Right atrium auricular region (tissue), 2 donors: ENCODE measurements around the gene SUCLA2. TPM values are rescaled to one million over a fixed set of nuclear protein-coding genes. Genes with fewer than 3 reads are reported as not detected.
"Not testable (repeated sequence)": the region's sequence is repeated elsewhere in the genome, so short reads cannot be mapped to it uniquely, and the experiment has no call there.

ENCODE experiments used
- DNase-seq: peaks from one replicate; pipeline ENCODE4 v3.0.0-alpha.2; 2019; ENCODE audit warnings: low spot score
- H3K27ac ChIP-seq, 2 donors: fragments of 200-600 bp; sonication (generic); 1 replicate in 1 of 2; 2 replicates in 1 of 2; pipeline ENCODE4 v1.5.1; 2016 to 2019
- H3K27me3 ChIP-seq, 2 donors: fragments of 200-600 bp; sonication (generic); one replicate each; pipeline versions ENCODE4 v1.5.1 to v1.6.0; 2017 to 2019
- H3K36me3 ChIP-seq: fragments of 200-600 bp; sonication (generic); one replicate; pipeline ENCODE4 v1.5.1; 2016
- H3K4me1 ChIP-seq, 2 donors: fragments of 200-600 bp; sonication (generic); one replicate each; pipeline versions ENCODE4 v1.5.1 to v1.6.0; 2017 to 2019
- H3K4me3 ChIP-seq, 2 donors: fragments of 200-600 bp; sonication (generic); 1 replicate in 1 of 2; 2 replicates in 1 of 2; pipeline ENCODE4 v1.5.1; 2017 to 2019; ENCODE audit warnings: mild to moderate bottlenecking in 1 of 2, moderate library complexity in 1 of 2
- H3K9me3 ChIP-seq, 2 donors: fragments of 200-600 bp; sonication (generic); one replicate each; pipeline ENCODE4 v1.5.1; 2019
- total RNA-seq, 2 donors: library from RNA; depleted of rRNA; stranded (reverse); fragments of >200 nt; gene quantifications; one replicate each; pipeline ENCODE4 v1.1.0, GENCODE V29; 2016
- TF ChIP-seq, protein P1 (sequence below), 2 donors: fragments of 200-600 bp; sonication (generic); IDR thresholded peaks; one replicate each; pipeline ENCODE4 v1.5.1; 2019; ENCODE audit warnings: antibody characterized with exemption in 2 of 2

SUCLA2 gene
- total RNA-seq, 2 donors from 2014 or later: 50.3 to 98.3 TPM

GRCh38 chr13:47962237-47962636 lies 38.8 kb downstream of the SUCLA2 start:
- TF ChIP-seq, protein P1, sequence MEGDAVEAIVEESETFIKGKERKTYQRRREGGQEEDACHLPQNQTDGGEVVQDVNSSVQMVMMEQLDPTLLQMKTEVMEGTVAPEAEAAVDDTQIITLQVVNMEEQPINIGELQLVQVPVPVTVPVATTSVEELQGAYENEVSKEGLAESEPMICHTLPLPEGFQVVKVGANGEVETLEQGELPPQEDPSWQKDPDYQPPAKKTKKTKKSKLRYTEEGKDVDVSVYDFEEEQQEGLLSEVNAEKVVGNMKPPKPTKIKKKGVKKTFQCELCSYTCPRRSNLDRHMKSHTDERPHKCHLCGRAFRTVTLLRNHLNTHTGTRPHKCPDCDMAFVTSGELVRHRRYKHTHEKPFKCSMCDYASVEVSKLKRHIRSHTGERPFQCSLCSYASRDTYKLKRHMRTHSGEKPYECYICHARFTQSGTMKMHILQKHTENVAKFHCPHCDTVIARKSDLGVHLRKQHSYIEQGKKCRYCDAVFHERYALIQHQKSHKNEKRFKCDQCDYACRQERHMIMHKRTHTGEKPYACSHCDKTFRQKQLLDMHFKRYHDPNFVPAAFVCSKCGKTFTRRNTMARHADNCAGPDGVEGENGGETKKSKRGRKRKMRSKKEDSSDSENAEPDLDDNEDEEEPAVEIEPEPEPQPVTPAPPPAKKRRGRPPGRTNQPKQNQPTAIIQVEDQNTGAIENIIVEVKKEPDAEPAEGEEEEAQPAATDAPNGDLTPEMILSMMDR (IDR thresholded peaks at IDR 0.05): no peak
- Histone ChIP-seq H3K36me3 (peaks cover 48% of the 10 kb centered on the region), H3K27ac (no peak overlapping the region), H3K27me3 (no peaks in the 10 kb centered on the region), H3K9me3 (peaks cover 0 to 3% of the 10 kb centered on the region in 2 donors), H3K4me3 (no peak overlapping the region), H3K4me1 (no peaks in the 10 kb centered on the region)
- no peak for DNase-seq

DNA sequence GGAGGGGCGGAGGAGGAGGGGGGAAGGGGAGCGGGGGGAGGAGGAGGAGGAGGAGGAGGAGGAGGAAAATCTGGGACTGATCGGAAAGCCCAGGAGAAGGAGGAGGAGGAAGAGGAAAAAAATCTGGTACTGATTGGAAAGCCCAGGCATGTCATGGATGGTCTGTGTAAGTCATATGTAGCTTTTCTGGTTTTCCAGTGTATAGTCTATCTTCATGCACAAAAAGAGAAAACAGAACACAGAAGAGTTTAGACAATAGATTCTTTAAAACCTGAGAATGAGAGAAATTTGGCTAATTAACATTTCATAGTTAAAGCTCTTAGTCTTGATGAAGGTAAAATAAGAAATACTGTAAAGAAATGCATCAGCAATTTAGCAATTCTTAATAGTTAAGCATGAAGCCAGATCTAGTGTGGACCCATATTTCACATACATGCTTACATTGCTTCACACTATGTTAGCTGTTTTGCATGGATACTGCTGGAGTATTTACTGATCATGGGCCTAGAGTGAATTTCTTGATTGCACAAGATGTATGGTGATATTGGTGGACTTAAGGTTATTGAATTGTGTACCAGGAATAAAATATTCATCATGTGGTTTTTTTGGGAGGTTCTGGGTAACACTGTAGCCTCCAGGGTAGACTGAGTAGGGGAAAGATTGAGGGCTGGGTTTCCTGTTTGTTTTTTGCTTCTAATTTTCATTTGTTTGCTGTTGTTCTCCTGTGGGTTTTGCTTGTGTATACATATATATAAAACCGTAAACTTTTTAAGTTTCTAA lies 41.4 kb downstream of the SUCLA2 start:
- Histone ChIP-seq H3K27ac (no peak overlapping the region), H3K36me3 (peaks cover 34% of the 10 kb centered on the region), H3K4me3 (no peak overlapping the region), H3K4me1 (no peaks in the 10 kb centered on the region), H3K9me3 (peaks cover 0 to 13% of the 10 kb centered on the region in 2 donors), H3K27me3 (no peaks in the 10 kb centered on the region)
- no peak for DNase-seq
- TF ChIP-seq, protein P1 (IDR thresholded peaks at IDR 0.05): no peak

DNA sequence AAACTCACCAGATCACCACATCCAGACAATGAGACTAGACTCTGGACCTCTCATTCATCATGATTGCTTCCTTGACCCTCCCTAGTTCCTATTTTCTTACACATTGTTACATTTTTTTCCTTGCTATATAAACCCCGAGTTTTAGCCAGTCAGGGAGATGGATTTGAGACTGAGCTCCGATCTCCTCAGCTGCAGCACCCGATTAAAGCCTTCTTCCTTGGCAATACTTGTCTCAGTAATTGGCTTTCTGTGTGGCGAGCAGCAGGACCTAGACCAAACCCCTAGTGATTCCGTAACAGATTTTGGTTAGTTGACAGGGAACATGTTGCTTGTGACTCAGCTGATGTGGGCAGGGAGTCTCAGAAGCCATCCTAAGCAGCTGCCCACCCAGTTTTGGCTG lies 44.0 kb downstream of the SUCLA2 start:
- Histone ChIP-seq H3K27ac (no peak overlapping the region), H3K36me3 (peaks cover 19% of the 10 kb centered on the region), H3K27me3 (no peaks in the 10 kb centered on the region), H3K9me3 (peaks cover 0 to 13% of the 10 kb centered on the region in 2 donors), H3K4me1 (no peaks in the 10 kb centered on the region), H3K4me3 (no peak overlapping the region)
- TF ChIP-seq, protein P1 (IDR thresholded peaks at IDR 0.05): no peak
- no peak for DNase-seq

DNA sequence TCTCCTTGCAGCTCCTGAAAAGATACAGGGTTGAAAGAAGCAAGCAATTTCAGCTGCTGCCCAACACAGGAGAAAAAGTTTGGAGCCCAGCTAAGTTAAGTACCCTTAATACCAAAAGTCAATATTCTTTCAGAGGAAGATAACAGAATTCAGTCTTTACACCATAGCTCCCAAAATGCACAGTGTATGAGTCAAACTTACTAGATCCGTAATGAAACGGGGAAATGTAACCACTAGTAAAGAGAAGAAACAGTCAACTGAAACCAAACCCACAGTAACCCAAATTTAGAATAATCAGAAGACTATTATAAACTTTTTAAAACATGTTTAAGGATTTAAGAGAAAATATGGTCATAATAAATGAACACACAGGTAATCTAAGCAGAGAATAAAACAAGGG lies 45.2 kb downstream of the SUCLA2 start:
- H3K36me3 ChIP-seq: peaks cover 19% of the 10 kb centered on the region
- H3K4me3 ChIP-seq: no peak overlapping the region
- H3K27ac ChIP-seq: no peak overlapping the region
- no peaks in the 10 kb centered on the region for H3K4me1 ChIP-seq
- H3K9me3 ChIP-seq: peaks cover 0 to 13% of the 10 kb centered on the region in 2 donors
- TF ChIP-seq, protein P1 (IDR thresholded peaks at IDR 0.05): no peak
- DNase-seq: no peak
- no peaks in the 10 kb centered on the region for H3K27me3 ChIP-seq

- Histone ChIP-seq H3K4me1 (no peaks in the 10 kb centered on the region), H3K27ac (no peak overlapping the region), H3K27me3 (no peaks in the 10 kb centered on the region), H3K36me3 (peaks cover 9% of the 10 kb centered on the region), H3K4me3 (no peak overlapping the region), H3K9me3 (no peaks in the 10 kb centered on the region)
- TF ChIP-seq, protein P1 (IDR thresholded peaks at IDR 0.05): no peak
- no peak for DNase-seq
These were observed 51.3 kb downstream of the SUCLA2 start for GRCh38 chr13:47949799-47950198.

DNA sequence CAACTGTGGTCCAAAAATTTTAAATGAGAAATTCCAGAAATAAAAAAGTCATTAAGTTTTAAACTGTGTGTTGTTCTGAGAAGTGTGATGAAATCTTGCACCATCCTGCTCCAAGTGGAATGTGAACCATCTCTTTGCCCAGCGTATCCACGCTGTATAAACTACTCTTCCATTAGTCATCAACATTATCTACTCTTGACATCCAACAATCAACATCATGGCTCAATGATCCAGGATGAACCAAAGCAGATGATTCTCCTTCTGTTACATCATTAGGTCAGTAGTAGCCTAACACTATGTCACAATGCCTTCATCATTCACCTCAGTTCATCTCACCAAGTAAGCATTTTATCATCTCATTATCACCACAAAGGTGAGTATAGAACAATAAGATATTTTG lies 55.3 kb downstream of the SUCLA2 start:
- H3K27me3 ChIP-seq: no peaks in the 10 kb centered on the region
- H3K36me3 ChIP-seq: peaks cover 27% of the 10 kb centered on the region
- TF ChIP-seq, protein P1 (IDR thresholded peaks at IDR 0.05): no peak
- no peaks in the 10 kb centered on the region for H3K4me1 ChIP-seq
- H3K9me3 ChIP-seq: no peaks in the 10 kb centered on the region
- no peak overlapping the region for H3K27ac ChIP-seq
- no peak for DNase-seq
- H3K4me3 ChIP-seq: no peak overlapping the region

GRCh38 chr13:47945146-47945545 lies 55.9 kb downstream of the SUCLA2 start:
- H3K4me3 ChIP-seq, DNase-seq, H3K27ac ChIP-seq, H3K4me1 ChIP-seq, H3K9me3 ChIP-seq, H3K27me3 ChIP-seq: not testable (repeated sequence)
- H3K36me3 ChIP-seq: peaks cover 29% of the 10 kb centered on the region
